ENCODE data around the gene GREB1. TPM values are rescaled to one million over a fixed set of nuclear protein-coding genes. Genes with fewer than 3 reads are reported as not detected.

GREB1 gene
- total and polyA plus RNA-seq, 2 donors (not counting 1 experiment from before 2014, with no cell fraction given), result 0.04 to 0.39 TPM

GRCh38 chr2:11634584-11634983 is 100.7 kb downstream of the GREB1 start:
- H3K9me3 ChIP-seq (ENCODE audit: control extremely low read depth in 1 of 3, control insufficient read depth in 2 of 3, insufficient read depth in 1 of 3, low read length in 2 of 3), result no peaks in the 10 kb centered on the region
- Mint-ChIP-seq H3K27me3 (peaks cover 7% of the 10 kb centered on the region), H3K4me3 (no peak overlapping the region), H3K4me1 (no peaks in the 10 kb centered on the region), H3K27ac (no peak overlapping the region), H3K9me3 (ENCODE audit: insufficient read depth) (no peaks in the 10 kb centered on the region)
- H2AFZ ChIP-seq (ENCODE audit: insufficient read depth, low read depth, low read length, poor library complexity, severe bottlenecking), result no peak overlapping the region
- H3K9ac ChIP-seq (ENCODE audit: low read length), result no peak overlapping the region
- no peaks in the 10 kb centered on the region for H4K20me1 ChIP-seq (ENCODE audit: control insufficient read depth, insufficient read depth, low read length, poor library complexity, severe bottlenecking)
- no peak for TF ChIP-seq EZH2 (IDR thresholded peaks at IDR 0.05; ENCODE audit: borderline replicate concordance, insufficient read depth, low read depth, low read length, poor library complexity, severe bottlenecking)
- TF ChIP-seq, protein P1, sequence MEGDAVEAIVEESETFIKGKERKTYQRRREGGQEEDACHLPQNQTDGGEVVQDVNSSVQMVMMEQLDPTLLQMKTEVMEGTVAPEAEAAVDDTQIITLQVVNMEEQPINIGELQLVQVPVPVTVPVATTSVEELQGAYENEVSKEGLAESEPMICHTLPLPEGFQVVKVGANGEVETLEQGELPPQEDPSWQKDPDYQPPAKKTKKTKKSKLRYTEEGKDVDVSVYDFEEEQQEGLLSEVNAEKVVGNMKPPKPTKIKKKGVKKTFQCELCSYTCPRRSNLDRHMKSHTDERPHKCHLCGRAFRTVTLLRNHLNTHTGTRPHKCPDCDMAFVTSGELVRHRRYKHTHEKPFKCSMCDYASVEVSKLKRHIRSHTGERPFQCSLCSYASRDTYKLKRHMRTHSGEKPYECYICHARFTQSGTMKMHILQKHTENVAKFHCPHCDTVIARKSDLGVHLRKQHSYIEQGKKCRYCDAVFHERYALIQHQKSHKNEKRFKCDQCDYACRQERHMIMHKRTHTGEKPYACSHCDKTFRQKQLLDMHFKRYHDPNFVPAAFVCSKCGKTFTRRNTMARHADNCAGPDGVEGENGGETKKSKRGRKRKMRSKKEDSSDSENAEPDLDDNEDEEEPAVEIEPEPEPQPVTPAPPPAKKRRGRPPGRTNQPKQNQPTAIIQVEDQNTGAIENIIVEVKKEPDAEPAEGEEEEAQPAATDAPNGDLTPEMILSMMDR (IDR thresholded peaks at IDR 0.05), result no peak
- no peaks in the 10 kb centered on the region for H3K79me2 ChIP-seq (ENCODE audit: control insufficient read depth, insufficient read depth, low read length)
- no peaks in the 10 kb centered on the region for H3K36me3 ChIP-seq (replicated peaks in 1 of 2; ENCODE audit: control extremely low read depth in 1 of 2, control insufficient read depth in 1 of 2, extremely low read depth in 1 of 2, insufficient read depth in 2 of 2, low read length in 1 of 2)
- ChIA-PET POLR2A (no interaction called here), CTCF (no interaction called here)
- no peak for DNase-seq
- H3K4me1 ChIP-seq (ENCODE audit: control insufficient read depth in 2 of 2, insufficient read depth in 2 of 2, low read length in 2 of 2), result no peaks in the 10 kb centered on the region
- intact Hi-C loops (cut with micrococcal nuclease), result no loop called here
- H3K27ac ChIP-seq (ENCODE audit: low read length in 2 of 2), result no peak overlapping the region
- WGBS (ENCODE audit: insufficient coverage), result 92% methylated on average over 15 of the region's 15 CpGs
- no peak for ATAC-seq (ENCODE audit: low read depth)
- H3K4me2 ChIP-seq (replicated peaks; ENCODE audit: low read depth, low read length, poor library complexity, severe bottlenecking), result no peak overlapping the region
- H3K27me3 ChIP-seq (replicated peaks in 1 of 4; ENCODE audit: control extremely low read depth in 1 of 4, control insufficient read depth in 3 of 4, insufficient read depth in 4 of 4, low read length in 3 of 4), result no peaks in the 10 kb centered on the region
- H3K4me3 ChIP-seq (ENCODE audit: control extremely low read depth in 1 of 5, extremely low read depth in 1 of 5, insufficient read depth in 1 of 5, low read depth in 2 of 5, low read length in 4 of 5), result no peak overlapping the region

GRCh38 chr2:11635141-11635540 is 101.3 kb downstream of the GREB1 start:
- H3K9me3 Mint-ChIP-seq (ENCODE audit: insufficient read depth), result no peaks in the 10 kb centered on the region
- WGBS (ENCODE audit: insufficient coverage), result 98% methylated on average over 7 of the region's 15 CpGs
- no peak overlapping the region for H3K27ac Mint-ChIP-seq
- no peaks in the 10 kb centered on the region for H3K36me3 ChIP-seq (replicated peaks in 1 of 2; ENCODE audit: control extremely low read depth in 1 of 2, control insufficient read depth in 1 of 2, extremely low read depth in 1 of 2, insufficient read depth in 2 of 2, low read length in 1 of 2)
- DNase-seq (no peak), ATAC-seq (ENCODE audit: low read depth) (no peak)
- H3K9me3 ChIP-seq (ENCODE audit: control extremely low read depth in 1 of 3, control insufficient read depth in 2 of 3, insufficient read depth in 1 of 3, low read length in 2 of 3), result no peaks in the 10 kb centered on the region
- peaks cover 9% of the 10 kb centered on the region for H3K27me3 Mint-ChIP-seq
- H3K27ac ChIP-seq (ENCODE audit: low read length in 2 of 2), result no peak overlapping the region
- TF ChIP-seq, protein P1 (IDR thresholded peaks at IDR 0.05), result no peak
- TF ChIP-seq EZH2 (IDR thresholded peaks at IDR 0.05; ENCODE audit: borderline replicate concordance, insufficient read depth, low read depth, low read length, poor library complexity, severe bottlenecking), result no peak
- CTCF ChIA-PET, result interaction anchor here (0.8 kb wide), 1 partner anchor 156 kb away, joined by 4 read pairs; no protein-coding TSS in a partner anchor
- no peaks in the 10 kb centered on the region for H3K4me1 ChIP-seq (ENCODE audit: control insufficient read depth in 2 of 2, insufficient read depth in 2 of 2, low read length in 2 of 2)
- H3K4me3 Mint-ChIP-seq, result no peak overlapping the region
- no peaks in the 10 kb centered on the region for H3K27me3 ChIP-seq (replicated peaks in 1 of 4; ENCODE audit: control extremely low read depth in 1 of 4, control insufficient read depth in 3 of 4, insufficient read depth in 4 of 4, low read length in 3 of 4)
- POLR2A ChIA-PET, result no interaction called here
- no peak overlapping the region for H3K4me2 ChIP-seq (replicated peaks; ENCODE audit: low read depth, low read length, poor library complexity, severe bottlenecking)
- H3K4me3 ChIP-seq (ENCODE audit: control extremely low read depth in 1 of 5, extremely low read depth in 1 of 5, insufficient read depth in 1 of 5, low read depth in 2 of 5, low read length in 4 of 5), result no peak overlapping the region
- H2AFZ ChIP-seq (ENCODE audit: insufficient read depth, low read depth, low read length, poor library complexity, severe bottlenecking), result no peak overlapping the region
- H4K20me1 ChIP-seq (ENCODE audit: control insufficient read depth, insufficient read depth, low read length, poor library complexity, severe bottlenecking), result no peaks in the 10 kb centered on the region
- intact Hi-C loops (cut with micrococcal nuclease), result no loop called here
- no peaks in the 10 kb centered on the region for H3K79me2 ChIP-seq (ENCODE audit: control insufficient read depth, insufficient read depth, low read length)
- H3K9ac ChIP-seq (ENCODE audit: low read length), result no peak overlapping the region
- H3K4me1 Mint-ChIP-seq, result no peaks in the 10 kb centered on the region

All from B cell (primary cell).